ENCODE measurements around the gene PFN4. TPM values are rescaled to one million over a fixed set of nuclear protein-coding genes. Genes with fewer than 3 reads are reported as not detected.

PFN4 gene
- total and polyA plus RNA-seq, 9 of the 15 experiments (the other 6 are each of a cell fraction or from before 2014, with no cell fraction given): 0.07 to 0.54 (median 0.31) TPM; not detected in 2

DNA sequence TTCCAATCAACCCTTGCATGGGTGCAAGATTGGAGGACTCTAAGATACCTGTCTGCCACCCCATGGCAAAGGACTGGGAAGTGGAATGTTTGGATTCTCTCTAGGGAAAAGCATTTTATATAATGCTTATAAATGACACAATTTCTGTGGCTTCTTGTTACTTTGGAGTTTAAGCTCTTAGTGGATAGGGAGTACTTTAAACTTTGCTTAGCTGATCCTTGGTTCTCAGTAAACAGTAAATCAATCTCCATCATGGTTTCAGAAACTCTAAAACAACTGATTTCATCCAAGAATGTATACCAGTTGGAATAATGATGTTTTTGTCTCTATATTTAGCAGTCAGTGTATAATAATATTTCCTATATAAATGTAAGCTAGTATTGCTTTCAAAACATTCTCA lies 37.6 kb upstream of the PFN4 start:
- no peaks in the 10 kb centered on the region for H3K9me1 ChIP-seq (ENCODE audit: control insufficient read depth, insufficient read depth, low read length)
- no peaks in the 10 kb centered on the region for H3K4me1 ChIP-seq (replicated peaks in 1 of 2; ENCODE audit: control insufficient read depth in 2 of 2, insufficient read depth in 2 of 2, low read length in 2 of 2)
- DNase-seq (ENCODE audit: extremely low read depth in 1 of 4, low spot score in 3 of 4): no peak
- H3K27ac ChIP-seq (ENCODE audit: extremely low read depth, low read depth, low read length): no peak overlapping the region
- no peaks in the 10 kb centered on the region for H3K79me2 ChIP-seq (ENCODE audit: control insufficient read depth, insufficient read depth, low read length)
- in situ Hi-C loops (cut with MboI): no loop called here
- no peak overlapping the region for H2AFZ ChIP-seq (ENCODE audit: low read depth, low read length)
- intact Hi-C loops (cut with micrococcal nuclease): no loop called here
- no peak for ATAC-seq
- POLR2A ChIA-PET: interaction anchor here (0.6 to 1.0 kb wide), 3 partner anchors 50 to 295 kb away, joined by 3 read pairs; no protein-coding TSS in a partner anchor
- no peaks in the 10 kb centered on the region for H3K9me3 ChIP-seq (replicated peaks; ENCODE audit: control insufficient read depth, insufficient read depth, low read depth, low read length)
- CTCF ChIA-PET (ENCODE audit: low intra/inter-chr PET ratio): no interaction called here
- TF ChIP-seq ZNF584 (CRISPR knock-in tag; IDR thresholded peaks at IDR 0.05; ENCODE audit: low read depth) (no peak), NFYB (IDR thresholded peaks at IDR 0.05; ENCODE audit: extremely low read depth, insufficient read length) (no peak), PYGO2 (tag; IDR thresholded peaks at IDR 0.05) (no peak), NEUROD1 (IDR thresholded peaks at IDR 0.05; ENCODE audit: borderline replicate concordance, low read depth, low read length, partially characterized antibody) (no peak), ATF6 (CRISPR knock-in tag; IDR thresholded peaks at IDR 0.05) (no peak), COPS2 (conservative IDR thresholded peaks at IDR 0.05) (no peak), ASH1L (IDR thresholded peaks at IDR 0.05; ENCODE audit: borderline replicate concordance, low read depth, partially characterized antibody) (no peak), ZNF24 (IDR thresholded peaks at IDR 0.05) (no peak), RNF2 (IDR thresholded peaks at IDR 0.05) (no peak), CCAR2 (IDR thresholded peaks at IDR 0.05; ENCODE audit: low read depth, low read length) (no peak), THRAP3 (IDR thresholded peaks at IDR 0.05; ENCODE audit: borderline replicate concordance) (no peak), POLR2H (tag; IDR thresholded peaks at IDR 0.05; ENCODE audit: low read depth) (no peak), ARID3B (CRISPR knock-in tag; IDR thresholded peaks at IDR 0.05; ENCODE audit: borderline replicate concordance) (no peak), ZBTB9 (CRISPR knock-in tag; IDR thresholded peaks at IDR 0.05) (no peak)
- TF ChIP-seq, protein P1, sequence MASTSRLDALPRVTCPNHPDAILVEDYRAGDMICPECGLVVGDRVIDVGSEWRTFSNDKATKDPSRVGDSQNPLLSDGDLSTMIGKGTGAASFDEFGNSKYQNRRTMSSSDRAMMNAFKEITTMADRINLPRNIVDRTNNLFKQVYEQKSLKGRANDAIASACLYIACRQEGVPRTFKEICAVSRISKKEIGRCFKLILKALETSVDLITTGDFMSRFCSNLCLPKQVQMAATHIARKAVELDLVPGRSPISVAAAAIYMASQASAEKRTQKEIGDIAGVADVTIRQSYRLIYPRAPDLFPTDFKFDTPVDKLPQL (IDR thresholded peaks at IDR 0.05; ENCODE audit: extremely low read depth, insufficient read length): no peak
- TF ChIP-seq, protein P2, sequence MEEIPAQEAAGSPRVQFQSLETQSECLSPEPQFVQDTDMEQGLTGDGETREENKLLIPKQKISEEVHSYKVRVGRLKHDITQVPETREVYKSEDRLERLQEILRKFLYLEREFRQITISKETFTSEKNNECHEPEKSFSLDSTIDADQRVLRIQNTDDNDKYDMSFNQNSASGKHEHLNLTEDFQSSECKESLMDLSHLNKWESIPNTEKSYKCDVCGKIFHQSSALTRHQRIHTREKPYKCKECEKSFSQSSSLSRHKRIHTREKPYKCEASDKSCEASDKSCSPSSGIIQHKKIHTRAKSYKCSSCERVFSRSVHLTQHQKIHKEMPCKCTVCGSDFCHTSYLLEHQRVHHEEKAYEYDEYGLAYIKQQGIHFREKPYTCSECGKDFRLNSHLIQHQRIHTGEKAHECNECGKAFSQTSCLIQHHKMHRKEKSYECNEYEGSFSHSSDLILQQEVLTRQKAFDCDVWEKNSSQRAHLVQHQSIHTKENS (CRISPR knock-in tag; IDR thresholded peaks at IDR 0.05): no peak
- H3K4me2 ChIP-seq (ENCODE audit: insufficient read depth, low read length): no peak overlapping the region
- no peaks in the 10 kb centered on the region for H4K20me1 ChIP-seq (replicated peaks; ENCODE audit: control insufficient read depth, insufficient read depth, low read length)
- no peak overlapping the region for H3K4me3 ChIP-seq
- H3K27me3 ChIP-seq (ENCODE audit: control insufficient read depth in 2 of 2, insufficient read depth in 2 of 2, low read length in 2 of 2): no peaks in the 10 kb centered on the region
- no TSS peak for BruUV-seq (replicated peaks)
- no peak overlapping the region for H3K9ac ChIP-seq (ENCODE audit: insufficient read depth in 1 of 2, low read depth in 2 of 2, low read length in 2 of 2)
- no peak for FAIRE-seq
- no peaks in the 10 kb centered on the region for H3K36me3 ChIP-seq (ENCODE audit: control insufficient read depth, insufficient read depth, low read length)
